ENCODE measurements around the gene CLEC10A. TPM values are rescaled to one million over a fixed set of nuclear protein-coding genes. Genes with fewer than 3 reads are reported as not detected.

The CLEC10A gene
- total RNA-seq, 1 experiment from 2014 or later = not detected

- Mint-ChIP-seq H3K4me3 (ENCODE audit: unreplicated experiment) (no peak overlapping the region), H3K4me1 (ENCODE audit: insufficient read depth, unreplicated experiment) (peaks cover 22% of the 10 kb centered on the region), H3K9me3 (ENCODE audit: unreplicated experiment) (no peaks in the 10 kb centered on the region), H3K36me3 (ENCODE audit: insufficient read depth, unreplicated experiment) (no peaks in the 10 kb centered on the region), H3K27me3 (ENCODE audit: insufficient read depth, unreplicated experiment) (no peaks in the 10 kb centered on the region), H3K27ac (ENCODE audit: low read depth, unreplicated experiment) (no peak overlapping the region)
- BruUV-seq (replicated peaks) = no TSS peak
- ChIA-PET CTCF (interaction anchor here (0.7 to 1.6 kb wide), 5 partner anchors 8 to 359 kb away, joined by 3 to 6 read pairs (median 4); no protein-coding TSS in a partner anchor), POLR2A (interaction anchor here (1.7 kb wide), 1 partner anchor 10 kb away, joined by 6 read pairs; the partner anchor contains the start of gene SLC16A13)
- TF ChIP-seq CTCF (IDR thresholded peaks at IDR 0.05; ENCODE audit: unreplicated experiment) = no peak
- intact Hi-C loops (cut with micrococcal nuclease) = no loop called here
- no peak for DNase-seq (ENCODE audit: unreplicated experiment)
These were observed 54.8 kb downstream of the CLEC10A start for GRCh38 chr17:7025245-7025644.

Other genes with a start within 250 kb of the CLEC10A start
- 0.27 TPM in 1 of 2 replicates, not detected in the other for gene TEKT1, start 248.5 kb downstream of the CLEC10A start, total RNA-seq (2022)
- gene ALOX12, start 84.2 kb downstream of the CLEC10A start, total RNA-seq (2022) = not detected in 2 replicates
- 155 and 209 TPM in 2 replicates for gene RNASEK, start 67.6 kb downstream of the CLEC10A start, total RNA-seq (2022)
- not detected in 2 replicates for gene BCL6B, start 57.2 kb downstream of the CLEC10A start, total RNA-seq (2022)
- gene SLC16A13, start 44.2 kb downstream of the CLEC10A start, total RNA-seq (2022) = 7.5 and 11.1 TPM in 2 replicates
- gene SLC16A11, start 36.2 kb downstream of the CLEC10A start, total RNA-seq (2022) = not detected in 2 replicates
- gene ASGR2, start 34.6 kb upstream of the CLEC10A start, total RNA-seq (2022) = not detected in 2 replicates
- gene ASGR1, start 99.1 kb upstream of the CLEC10A start, total RNA-seq (2022) = 0.37 and 0.59 TPM in 2 replicates
- gene DLG4, start 139.6 kb upstream of the CLEC10A start, total RNA-seq (2022) = 7.6 TPM in 2 replicates
- 387 and 413 TPM in 2 replicates for gene ACADVL, start 139.7 kb upstream of the CLEC10A start, total RNA-seq (2022)
- gene DVL2, start 154.3 kb upstream of the CLEC10A start, total RNA-seq (2022) = 34.9 and 37.4 TPM in 2 replicates
- gene PHF23, start 159.2 kb upstream of the CLEC10A start, total RNA-seq (2022) = 41.8 and 47.1 TPM in 2 replicates
- 226 and 294 TPM in 2 replicates for gene GABARAP, start 162.2 kb upstream of the CLEC10A start, total RNA-seq (2022)
- gene CTDNEP1, start 171.5 kb upstream of the CLEC10A start, total RNA-seq (2022) = 145 and 148 TPM in 2 replicates
- gene ELP5, start 172.0 kb upstream of the CLEC10A start, total RNA-seq (2022) = 81.0 and 91.3 TPM in 2 replicates
- 20.8 and 23.9 TPM in 2 replicates for gene CLDN7, start 182.2 kb upstream of the CLEC10A start, total RNA-seq (2022)
- not detected in 2 replicates for gene SLC2A4, start 201.5 kb upstream of the CLEC10A start, total RNA-seq (2022)
- 0.40 and 0.44 TPM in 2 replicates for gene YBX2, start 214.4 kb upstream of the CLEC10A start, total RNA-seq (2022)
- 1,142 and 1,190 TPM in 2 replicates for gene EIF5A, start 227.4 kb upstream of the CLEC10A start, total RNA-seq (2022)
- gene GPS2, start 235.1 kb upstream of the CLEC10A start, total RNA-seq (2022) = 29.4 and 49.8 TPM in 2 replicates
- 36.9 and 39.3 TPM in 2 replicates for gene NEURL4, start 249.1 kb upstream of the CLEC10A start, total RNA-seq (2022)

Data from MCF 10A (cell line).